HG02981 (cell line): Measurements from ENCODE around the gene NBEAL2.

Experiments
- ATAC-seq: cut with Tn5 transposase; IDR thresholded peaks from one replicate; pipeline ENCODE4 v1.9.1; 2021; ENCODE audit warnings: mild to moderate bottlenecking, moderate library complexity; ENCODE audit not compliant: unreplicated experiment

Gene NBEAL2

DNA sequence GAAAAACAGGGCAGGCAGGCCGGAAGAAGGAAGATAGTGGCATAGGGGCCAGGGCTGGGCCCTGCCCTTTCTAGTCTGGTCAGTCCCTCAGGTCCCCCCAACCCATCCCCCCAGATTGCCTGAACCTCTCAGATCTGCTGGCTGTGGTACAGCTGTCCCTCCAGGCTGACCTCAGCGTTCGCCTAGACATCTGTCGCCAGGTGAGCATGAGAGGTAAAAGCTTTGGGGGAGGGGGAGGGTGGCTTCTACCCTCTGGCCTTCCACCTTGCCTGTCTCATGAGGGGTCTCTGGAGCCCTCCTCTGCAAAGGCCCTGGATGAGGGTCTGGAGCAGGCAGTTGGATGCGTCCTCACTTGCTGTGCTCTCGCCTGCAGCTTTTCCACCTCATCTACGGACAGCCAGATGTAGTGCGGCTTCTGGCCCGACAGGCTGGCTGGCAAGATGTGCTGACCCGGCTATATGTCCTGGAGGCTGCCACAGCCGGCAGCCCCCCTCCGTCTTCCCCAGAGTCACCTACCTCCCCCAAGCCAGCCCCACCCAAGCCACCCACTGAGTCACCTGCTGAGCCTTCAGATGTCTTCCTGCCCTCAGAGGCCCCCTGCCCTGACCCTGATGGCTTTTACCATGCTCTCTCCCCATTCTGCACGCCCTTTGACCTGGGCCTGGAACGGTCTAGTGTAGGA, 20.2 kb downstream of the NBEAL2 start:
- no peak for ATAC-seq

DNA sequence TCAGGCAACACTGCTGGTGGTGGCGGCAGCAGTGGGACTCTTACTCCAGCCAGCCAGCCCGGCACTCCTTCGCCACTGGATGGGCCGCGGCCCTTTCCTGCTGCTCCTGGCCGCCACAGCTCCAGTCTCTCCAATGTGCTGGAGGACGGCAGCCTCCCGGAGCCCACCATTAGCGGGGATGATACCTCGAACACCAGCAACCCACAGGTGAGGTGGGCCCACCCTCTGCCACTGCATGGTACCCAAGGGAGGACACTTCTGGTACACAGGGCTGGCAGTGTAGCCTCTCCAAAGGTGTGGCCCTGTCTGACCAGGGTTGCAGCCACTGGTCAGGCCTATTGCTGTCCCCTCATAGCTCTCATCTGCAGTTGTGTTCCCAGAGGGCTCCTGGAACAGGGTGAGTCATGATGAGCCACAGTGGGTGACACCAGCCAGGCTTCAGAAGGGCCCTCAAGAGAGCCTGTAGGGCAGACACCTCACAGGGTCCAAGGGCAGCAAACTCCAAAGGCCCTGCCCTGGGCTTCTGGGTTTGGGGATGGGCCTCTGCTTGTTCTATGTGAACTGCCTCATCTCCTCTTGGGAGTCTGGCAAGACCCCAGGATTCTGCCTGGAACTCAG, 20.8 kb downstream of the NBEAL2 start:
- ATAC-seq, result no peak

DNA sequence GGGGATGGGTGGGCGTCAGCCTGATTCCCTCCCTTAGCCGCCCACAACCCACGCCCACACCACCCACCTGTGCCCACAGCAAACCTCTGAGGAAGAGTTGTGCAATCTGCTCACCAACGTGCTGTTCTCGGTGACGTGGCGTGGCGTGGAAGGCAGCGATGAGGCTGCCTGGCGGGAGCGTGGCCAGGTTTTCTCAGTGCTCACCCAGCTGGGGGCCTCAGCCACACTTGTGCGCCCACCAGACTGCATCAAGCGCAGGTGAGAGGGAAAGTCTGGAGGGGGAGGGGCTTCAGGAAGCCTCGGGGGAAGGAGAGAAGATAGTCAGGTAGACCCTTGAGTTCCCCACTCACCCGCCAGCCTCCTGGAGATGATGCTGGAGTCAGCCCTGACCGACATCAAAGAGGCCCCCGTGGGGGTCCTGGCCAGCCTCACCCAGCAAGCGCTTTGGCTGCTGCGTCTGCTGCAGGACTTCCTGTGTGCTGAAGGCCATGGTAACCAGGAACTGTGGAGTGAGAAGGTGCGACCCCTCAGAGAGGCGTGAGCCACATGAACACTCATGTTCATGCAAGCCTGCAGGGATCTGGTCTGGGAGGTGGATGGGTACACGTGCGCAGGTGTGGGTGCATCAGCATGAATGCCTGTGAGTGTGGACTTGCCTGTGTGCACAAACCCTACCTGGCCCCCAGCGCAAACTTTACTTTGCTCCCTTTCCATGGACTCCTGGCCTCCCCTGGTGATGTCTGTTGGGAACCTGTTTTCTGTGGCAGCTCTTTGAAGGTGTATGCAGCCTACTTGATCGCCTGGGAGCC, 21.7 kb downstream of the NBEAL2 start:
- no peak for ATAC-seq

- no peak for ATAC-seq
Observed at GRCh38 chr3:47001731-47002170, 22.3 kb downstream of the NBEAL2 start.

DNA sequence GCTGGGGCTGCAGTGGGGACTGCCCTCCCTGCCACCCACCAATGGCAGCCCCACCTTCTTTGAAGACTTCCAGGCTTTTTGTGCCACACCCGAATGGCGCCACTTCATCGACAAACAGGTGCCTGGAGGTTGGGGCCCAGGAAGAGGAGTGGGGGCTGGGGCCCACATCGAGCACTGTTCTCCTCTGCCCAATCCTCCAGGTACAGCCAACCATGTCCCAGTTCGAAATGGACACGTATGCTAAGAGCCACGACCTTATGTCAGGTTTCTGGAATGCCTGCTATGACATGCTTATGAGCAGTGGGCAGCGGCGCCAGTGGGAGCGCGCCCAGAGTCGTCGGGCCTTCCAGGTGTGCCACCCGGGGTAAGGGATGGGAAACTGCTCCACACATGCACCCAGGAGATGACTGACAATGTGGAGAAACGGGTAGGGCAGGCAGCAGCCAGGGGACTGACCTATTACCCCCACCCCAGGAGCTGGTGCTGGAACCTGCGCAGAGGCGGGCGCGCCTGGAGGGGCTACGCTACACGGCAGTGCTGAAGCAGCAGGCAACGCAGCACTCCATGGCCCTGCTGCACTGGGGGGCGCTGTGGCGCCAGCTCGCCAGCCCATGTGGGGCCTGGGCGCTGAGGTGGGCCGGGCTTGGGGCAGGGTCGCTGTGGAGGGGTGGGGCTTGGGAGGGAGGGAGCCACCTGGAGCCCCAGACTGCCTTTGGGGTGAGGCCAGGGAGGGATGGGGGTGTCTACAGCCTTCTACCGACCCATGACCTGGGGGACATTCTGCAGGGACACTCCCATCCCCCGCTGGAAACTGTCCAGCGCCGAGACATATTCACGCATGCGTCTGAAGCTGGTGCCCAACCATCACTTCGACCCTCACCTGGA, 22.9 kb downstream of the NBEAL2 start:
- ATAC-seq, result no peak

DNA sequence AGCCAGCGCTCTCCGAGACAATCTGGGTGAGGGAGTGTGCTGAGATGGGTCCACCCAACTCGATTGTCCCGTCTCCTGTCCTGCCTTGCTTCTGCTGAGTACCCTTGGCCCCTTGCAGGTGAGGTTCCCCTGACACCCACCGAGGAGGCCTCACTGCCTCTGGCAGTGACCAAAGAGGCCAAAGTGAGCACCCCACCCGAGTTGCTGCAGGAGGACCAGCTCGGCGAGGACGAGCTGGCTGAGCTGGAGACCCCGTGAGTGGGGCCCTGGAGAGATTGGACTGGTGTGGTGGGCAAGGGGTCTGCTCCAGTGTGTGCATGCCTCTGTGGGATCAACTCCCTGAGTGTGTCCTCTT, 23.6 kb downstream of the NBEAL2 start:
- no peak for ATAC-seq

GRCh38 chr3:47003461-47004368, 24.2 kb downstream of the NBEAL2 start:
- no peak for ATAC-seq

DNA sequence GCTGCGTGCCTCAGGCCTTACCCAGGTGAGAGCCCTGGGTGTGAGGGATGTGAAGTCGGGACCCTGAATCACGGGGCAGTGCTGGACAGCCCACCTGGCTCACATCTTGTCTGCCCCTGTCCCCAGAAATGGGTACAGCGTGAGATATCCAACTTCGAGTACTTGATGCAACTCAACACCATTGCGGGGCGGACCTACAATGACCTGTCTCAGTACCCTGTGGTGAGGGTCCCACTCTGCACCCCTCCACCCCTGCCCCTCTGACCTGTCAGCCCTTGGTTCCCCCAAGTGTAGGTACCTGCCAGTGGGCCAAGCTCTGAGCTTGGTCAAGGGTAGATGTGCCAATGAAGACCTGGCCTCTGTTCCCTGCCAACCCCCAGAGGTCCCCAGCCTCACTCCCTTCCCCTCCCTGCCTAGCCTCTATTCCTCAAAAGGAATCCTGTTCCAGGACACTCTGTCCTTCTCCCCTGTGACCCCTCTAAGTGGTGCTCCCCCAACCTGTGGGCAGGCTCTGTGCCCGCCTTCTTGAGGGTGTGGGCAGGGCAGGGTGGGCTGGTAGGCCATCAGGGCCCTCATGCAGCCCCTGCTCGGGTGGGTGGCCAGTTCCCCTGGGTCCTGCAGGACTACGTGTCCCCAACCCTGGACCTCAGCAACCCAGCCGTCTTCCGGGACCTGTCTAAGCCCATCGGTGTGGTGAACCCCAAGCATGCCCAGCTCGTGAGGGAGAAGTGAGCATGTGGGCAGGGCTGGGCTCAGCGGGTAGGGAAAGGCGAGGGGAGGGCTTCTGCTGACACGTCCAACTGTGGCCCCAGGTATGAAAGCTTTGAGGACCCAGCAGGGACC, 25.1 kb downstream of the NBEAL2 start:
- no peak for ATAC-seq

GRCh38 chr3:47005212-47006144, 26.0 kb downstream of the NBEAL2 start:
- ATAC-seq, result no peak

- no peak for ATAC-seq
Observed at GRCh38 chr3:47006145-47006651, 26.7 kb downstream of the NBEAL2 start.

DNA sequence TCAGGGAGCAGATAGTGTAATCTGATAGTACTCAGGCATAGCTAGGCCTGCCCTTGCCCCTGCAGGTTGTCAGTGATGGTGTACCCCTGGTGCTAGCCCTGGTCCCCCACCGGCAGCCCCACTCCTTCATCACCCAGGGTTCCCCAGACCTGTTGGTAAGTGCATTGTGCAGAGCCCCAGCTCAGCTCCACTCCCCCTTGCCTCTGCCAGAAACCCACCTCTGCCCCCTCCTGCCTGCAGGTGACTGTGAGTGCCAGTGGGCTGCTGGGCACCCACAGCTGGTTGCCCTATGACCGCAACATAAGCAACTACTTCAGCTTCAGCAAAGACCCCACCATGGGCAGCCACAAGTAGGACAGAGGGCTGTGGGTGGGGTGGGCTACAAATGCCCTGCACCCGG, 27.5 kb downstream of the NBEAL2 start:
- no peak for ATAC-seq

- ATAC-seq, result no peak
Observed at GRCh38 chr3:47007482-47008233, 28.2 kb downstream of the NBEAL2 start.

DNA sequence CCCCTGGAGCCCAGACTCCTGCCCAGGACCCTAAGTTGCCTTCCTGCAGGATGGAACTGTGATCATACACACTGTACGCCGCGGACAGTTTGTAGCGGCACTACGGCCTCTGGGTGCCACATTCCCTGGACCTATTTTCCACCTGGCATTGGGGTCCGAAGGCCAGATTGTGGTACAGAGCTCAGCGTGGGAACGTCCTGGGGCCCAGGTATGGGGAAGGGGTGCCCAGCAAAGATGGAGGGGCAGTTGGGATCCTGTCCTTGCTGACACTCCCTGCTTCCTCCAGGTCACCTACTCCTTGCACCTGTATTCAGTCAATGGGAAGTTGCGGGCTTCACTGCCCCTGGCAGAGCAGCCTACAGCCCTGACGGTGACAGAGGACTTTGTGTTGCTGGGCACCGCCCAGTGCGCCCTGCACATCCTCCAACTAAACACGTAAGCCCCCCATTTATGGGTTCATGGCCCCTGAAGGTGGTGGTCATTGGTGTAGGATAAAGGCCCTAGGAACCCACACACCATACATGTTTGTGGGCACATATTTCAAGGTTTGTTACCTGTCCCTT, 28.8 kb downstream of the NBEAL2 start:
- no peak for ATAC-seq

DNA sequence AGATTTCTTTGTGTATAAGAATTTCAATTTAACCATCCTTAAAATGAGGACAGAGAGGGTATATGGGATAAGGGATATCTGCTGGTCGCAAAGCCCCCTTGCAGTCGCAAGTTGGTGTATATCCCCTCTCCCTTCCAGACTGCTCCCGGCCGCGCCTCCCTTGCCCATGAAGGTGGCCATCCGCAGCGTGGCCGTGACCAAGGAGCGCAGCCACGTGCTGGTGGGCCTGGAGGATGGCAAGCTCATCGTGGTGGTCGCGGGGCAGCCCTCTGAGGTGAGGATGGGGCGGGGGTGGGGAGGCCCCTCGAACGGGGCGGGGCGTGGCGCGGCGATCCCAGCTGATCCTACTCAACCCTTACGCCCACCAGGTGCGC, 29.4 kb downstream of the NBEAL2 start:
- ATAC-seq, result no peak

- ATAC-seq, result peak; percentile 74
Observed at GRCh38 chr3:47009225-47010110, 30.0 kb downstream of the NBEAL2 start.
